ELF-1 (cell line): Measurements from ENCODE around the gene GPC6.

ENCODE experiments used
- DNase-seq: peaks from one replicate; pipeline ENCODE4 v3.0.0-alpha.2; 2016; ENCODE audit warnings: low read depth, low spot score

Gene GPC6

GRCh38 chr13:93499991-93500390, 273.4 kb downstream of the GPC6 start:
- no peak for DNase-seq

DNA sequence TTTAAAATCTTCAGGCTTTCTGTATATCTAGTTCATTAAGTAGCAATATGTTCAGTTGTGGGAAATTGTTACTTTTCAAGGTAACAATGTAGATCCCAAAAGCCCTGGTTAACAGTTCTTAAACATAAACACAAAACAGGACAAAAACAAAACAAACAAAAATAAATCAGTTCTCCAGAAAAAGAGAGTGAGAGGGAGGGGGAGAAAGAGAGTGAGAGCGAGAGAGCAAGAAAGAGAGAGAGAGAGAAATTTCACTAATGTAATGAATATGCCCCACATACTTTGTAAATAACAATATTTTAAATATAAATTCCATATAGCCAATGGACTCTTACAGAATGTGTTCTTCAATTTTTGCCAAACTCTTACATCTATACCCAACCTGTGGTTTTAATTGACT, 275.5 kb downstream of the GPC6 start:
- DNase-seq: no peak

- no peak for DNase-seq
Observed at GRCh38 chr13:93502987-93503615, 276.5 kb downstream of the GPC6 start.

- DNase-seq: no peak
Observed at GRCh38 chr13:93505104-93505952, 278.7 kb downstream of the GPC6 start.

GRCh38 chr13:93511011-93511410, 284.4 kb downstream of the GPC6 start:
- no peak for DNase-seq

DNA sequence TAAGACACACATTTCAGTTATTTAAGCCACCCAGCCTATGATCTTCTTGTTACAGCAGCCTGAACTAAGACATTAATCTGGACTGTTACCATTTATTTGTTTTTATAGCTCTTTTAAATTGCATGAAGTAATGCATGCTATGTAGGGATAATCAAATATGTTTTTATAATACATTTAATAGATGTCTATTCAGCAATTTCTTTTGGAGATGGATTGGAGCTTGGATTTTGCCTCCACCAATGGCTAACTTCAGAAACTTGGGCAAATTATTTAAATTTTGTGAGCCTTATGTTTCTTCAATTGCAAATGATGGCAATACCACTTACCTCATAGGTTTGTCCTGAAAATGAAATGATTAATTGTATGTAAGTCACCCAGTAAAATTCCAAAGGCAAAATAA, 288.7 kb downstream of the GPC6 start:
- no peak for DNase-seq

- no peak for DNase-seq
Observed at GRCh38 chr13:93517658-93518057, 291.1 kb downstream of the GPC6 start.

GRCh38 chr13:93521307-93521706, 294.7 kb downstream of the GPC6 start:
- no peak for DNase-seq

- no peak for DNase-seq
Observed at GRCh38 chr13:93522501-93522900, 295.9 kb downstream of the GPC6 start.

DNA sequence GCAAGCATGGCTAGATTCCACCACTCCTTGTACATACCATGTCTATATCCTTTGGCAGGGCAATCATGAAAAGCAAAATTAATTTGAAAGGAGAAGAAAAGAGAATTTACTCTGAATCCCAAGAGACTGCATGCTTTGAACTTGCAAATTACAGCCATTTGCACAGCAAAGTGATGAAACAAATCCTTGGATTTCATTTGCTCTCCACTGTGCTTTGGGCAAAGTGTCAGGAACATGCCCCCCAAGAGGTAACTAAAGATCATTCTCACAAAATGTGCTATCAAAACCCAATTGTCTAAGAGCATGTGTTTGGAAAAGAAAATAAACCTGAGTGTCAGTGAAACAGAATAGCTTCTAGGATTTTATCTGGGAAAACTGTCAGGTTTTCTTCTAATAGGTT, 298.5 kb downstream of the GPC6 start:
- no peak for DNase-seq

- DNase-seq: no peak
Observed at GRCh38 chr13:93527748-93528297, 301.2 kb downstream of the GPC6 start.

- no peak for DNase-seq
Observed at GRCh38 chr13:93529961-93530360, 303.4 kb downstream of the GPC6 start.

- no peak for DNase-seq
Observed at GRCh38 chr13:93534181-93534700, 307.6 kb downstream of the GPC6 start.

DNA sequence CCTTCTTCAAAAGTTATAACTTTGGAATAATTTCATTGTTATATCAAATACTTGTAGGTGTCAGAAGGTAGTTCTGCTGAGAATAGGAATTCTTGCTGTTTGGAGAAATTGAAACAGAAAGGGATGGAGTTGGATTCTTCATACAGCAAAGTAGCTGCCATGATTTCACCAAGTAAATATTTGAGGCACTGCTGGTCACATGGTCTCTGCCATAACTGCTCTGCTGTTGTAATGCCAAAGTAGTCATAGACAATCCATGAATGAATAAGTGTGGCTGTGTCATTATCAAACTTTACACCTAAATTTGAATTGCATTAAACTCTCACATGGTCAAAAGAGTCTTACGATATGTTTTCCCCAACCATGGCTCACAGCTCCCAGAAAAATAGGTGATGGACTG, 308.6 kb downstream of the GPC6 start:
- DNase-seq: no peak

- DNase-seq: no peak
Observed at GRCh38 chr13:93539914-93540313, 313.3 kb downstream of the GPC6 start.

DNA sequence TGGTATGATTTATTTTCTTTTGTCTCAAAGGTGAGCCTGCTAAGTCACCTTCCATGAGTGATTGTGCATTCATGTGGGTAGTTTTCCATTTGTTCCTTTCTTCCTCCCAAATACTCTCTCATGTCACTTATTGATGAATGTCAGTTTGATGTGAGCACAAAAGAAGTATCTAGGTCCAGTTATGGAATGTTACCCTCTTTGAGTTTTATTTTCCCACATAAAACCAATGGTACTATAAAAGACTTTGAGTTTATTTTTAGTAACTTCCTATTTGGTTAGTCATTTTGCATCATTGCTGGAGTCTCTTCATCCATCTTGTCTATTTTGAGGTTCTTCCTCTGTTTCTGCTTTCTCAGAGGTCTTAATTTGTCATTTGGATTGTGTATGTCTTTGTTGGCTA, 321.3 kb downstream of the GPC6 start:
- no peak for DNase-seq

DNA sequence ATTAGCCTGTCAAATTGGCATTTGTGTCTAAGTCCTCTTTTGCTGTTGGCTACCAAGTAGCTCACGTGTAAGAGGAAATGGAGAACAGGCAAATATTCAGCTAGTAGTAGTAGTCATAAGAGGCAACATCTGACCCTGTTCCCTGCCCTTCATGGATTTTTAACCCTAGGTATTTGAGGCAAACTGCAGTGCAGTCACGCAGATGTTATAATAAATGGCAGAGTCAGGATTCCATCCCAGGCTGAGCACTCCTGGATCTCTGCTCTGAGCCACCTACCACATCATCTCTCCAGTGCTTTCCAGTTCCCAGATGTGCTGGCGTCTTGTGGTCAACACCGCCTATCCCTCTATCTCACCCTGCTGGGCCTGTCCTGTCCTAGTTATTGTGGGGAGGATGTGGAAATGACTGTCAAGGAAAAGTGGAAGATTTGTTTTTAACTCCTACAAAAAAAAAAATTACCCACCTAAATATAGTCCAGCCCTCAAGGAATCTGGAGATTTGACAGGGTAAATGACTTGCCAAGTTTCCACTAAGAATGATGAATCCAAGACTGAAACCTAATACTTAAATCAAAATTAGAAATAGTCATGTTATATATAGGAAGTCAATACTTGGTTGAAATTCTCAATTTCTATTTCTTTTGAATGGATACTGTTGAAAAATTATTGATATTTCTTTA, 322.9 kb downstream of the GPC6 start:
- DNase-seq: no peak

GRCh38 chr13:93550236-93550635, 323.6 kb downstream of the GPC6 start:
- no peak for DNase-seq

GRCh38 chr13:93552596-93552995, 326.0 kb downstream of the GPC6 start:
- DNase-seq: no peak

DNA sequence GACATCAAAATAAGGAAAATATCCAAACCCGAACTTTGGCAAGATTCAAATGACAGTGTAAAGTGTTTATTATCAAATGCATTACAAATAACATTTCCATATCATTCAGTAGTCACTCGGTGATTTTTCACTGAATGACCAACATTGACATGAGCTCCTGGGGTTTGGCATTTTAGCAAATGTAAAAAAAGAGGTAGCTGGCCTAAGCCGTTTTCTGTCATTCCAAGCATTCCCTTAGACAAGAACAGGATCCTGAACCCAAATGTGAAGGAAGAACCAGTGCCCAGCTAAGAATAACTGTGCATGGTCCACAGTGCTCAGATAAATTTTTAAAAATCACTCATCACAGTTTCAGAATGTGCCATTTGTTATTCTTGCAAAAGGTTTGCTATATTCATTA, 327.9 kb downstream of the GPC6 start:
- no peak for DNase-seq

DNA sequence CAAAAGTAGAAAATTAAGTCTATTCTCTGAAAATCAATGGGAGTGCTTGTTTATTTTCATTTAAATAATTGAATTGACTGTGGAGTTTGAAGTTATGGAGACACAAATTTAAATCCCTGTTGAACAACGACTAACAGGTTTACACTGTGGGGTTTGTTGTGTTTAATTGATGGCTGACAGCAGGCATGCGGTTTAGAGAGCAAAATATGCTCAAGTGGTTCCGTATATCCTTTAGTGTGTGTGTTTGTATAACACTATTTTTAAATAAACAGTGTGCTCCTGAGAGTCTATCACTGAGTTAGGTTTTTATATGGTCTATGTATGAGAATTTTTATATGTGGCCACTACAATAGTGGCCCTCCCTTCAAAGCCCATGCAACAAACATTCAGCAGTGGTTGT, 332.0 kb downstream of the GPC6 start:
- DNase-seq: no peak

DNA sequence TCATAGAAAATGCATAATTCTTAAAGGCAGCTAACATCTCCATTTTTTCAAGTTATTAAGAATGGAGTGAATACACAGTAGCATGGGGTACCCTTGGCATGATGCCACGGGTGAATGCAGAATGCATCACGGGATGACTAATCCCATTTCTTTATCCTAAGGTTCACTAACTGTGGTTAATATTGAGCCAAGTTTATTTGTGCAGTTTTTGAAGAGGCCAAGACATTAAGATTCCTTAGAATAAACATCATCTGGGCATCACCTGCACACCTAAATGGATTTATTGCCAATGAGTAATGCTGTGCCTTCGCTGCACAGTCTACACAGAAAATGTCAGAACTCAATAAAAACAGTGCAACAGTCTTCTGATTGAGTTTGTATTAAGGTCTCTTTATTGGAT, 333.1 kb downstream of the GPC6 start:
- no peak for DNase-seq
